Endodermal cell (in vitro differentiated cells): ENCODE measurements around the gene MBD5. TPM values are rescaled to one million over a fixed set of nuclear protein-coding genes. Genes with fewer than 3 reads are reported as not detected.
"Not testable (repeated sequence)": the region's sequence is repeated elsewhere in the genome, so short reads cannot be mapped to it uniquely, and the experiment has no call there.

ENCODE experiments used
- DNase-seq: peaks from one replicate; pipeline ENCODE4 v3.0.0-alpha.2; 2017
- H3K27ac ChIP-seq: 2 replicates; pipeline ENCODE4 v1.5.1; 2013; ENCODE audit warnings: mild to moderate bottlenecking, low read depth, low read length, moderate library complexity
- H3K27me3 ChIP-seq: 2 replicates; pipeline ENCODE4 v1.6.1; 2013; ENCODE audit warnings: mild to moderate bottlenecking, low read length, moderate library complexity; ENCODE audit not compliant: insufficient read depth, control insufficient read depth, poor library complexity, severe bottlenecking
- H3K36me3 ChIP-seq: 2 replicates; pipeline ENCODE4 v1.7.0; 2013; ENCODE audit warnings: mild to moderate bottlenecking, low read length, moderate library complexity; ENCODE audit not compliant: control insufficient read depth, insufficient read depth
- H3K4me1 ChIP-seq: one replicate; pipeline ENCODE4 v1.7.0; 2013; ENCODE audit warnings: low read length; ENCODE audit not compliant: control insufficient read depth, insufficient read depth
- H3K4me3 ChIP-seq: 2 replicates; pipeline ENCODE4 v1.5.1; 2013; ENCODE audit warnings: mild to moderate bottlenecking, low read length, moderate library complexity
- H3K9ac ChIP-seq: 2 replicates; pipeline ENCODE4 v1.6.1; 2013; ENCODE audit warnings: mild to moderate bottlenecking, low read length, moderate library complexity; ENCODE audit not compliant: poor library complexity, severe bottlenecking; ENCODE audit errors: extremely low read depth
- H3K9me3 ChIP-seq: 2 replicates; pipeline ENCODE4 v1.6.1; 2013; ENCODE audit warnings: mild to moderate bottlenecking, low read length, moderate library complexity; ENCODE audit not compliant: control insufficient read depth
- H3K27ac Mint-ChIP-seq: 2 replicates; pipeline ENCODE4 v1.8.0; 2020; ENCODE audit warnings: mixed read lengths
- H3K27me3 Mint-ChIP-seq: 2 replicates; pipeline ENCODE4 v1.8.0; 2021; ENCODE audit warnings: mild to moderate bottlenecking, mixed read lengths; ENCODE audit not compliant: insufficient read depth
- H3K36me3 Mint-ChIP-seq: 2 replicates; pipeline ENCODE4 v1.8.0; 2020; ENCODE audit warnings: low read depth, mixed read lengths
- H3K4me1 Mint-ChIP-seq: 2 replicates; pipeline ENCODE4 v1.8.0; 2020; ENCODE audit warnings: mixed read lengths
- H3K4me3 Mint-ChIP-seq: 2 replicates; pipeline ENCODE4 v1.8.0; 2020; ENCODE audit warnings: mild to moderate bottlenecking, moderate library complexity, mixed read lengths
- H3K9me3 Mint-ChIP-seq: 2 replicates; pipeline ENCODE4 v1.8.0; 2020; ENCODE audit warnings: mild to moderate bottlenecking, mixed read lengths
- WGBS, 2 experiments: methylation state at CpG; one replicate each; pipeline versions ENCODE4 v1.1.5 to v1.1.7; 2013; ENCODE audit warnings: missing lambda C conversion rate in 2 of 2, mixed read lengths in 1 of 2; ENCODE audit not compliant: insufficient coverage in 1 of 2, insufficient read length in 1 of 2; 5-methylcytosine and 5-hydroxymethylcytosine counted together
- total RNA-seq, 2 donors: library from RNA; stranded (reverse); fragmentation: NEBNext Ultra II Directional in 1 of 2; extraction: Animal tissue kit (Norgen Biotek cat#: 25700) in 1 of 2; gene quantifications; 2 replicates in 1 of 2; 3 replicates in 1 of 2; pipeline ENCODE4 v1.2.1, GENCODE V29; 2021
- TF ChIP-seq, protein P1 (sequence below): fragments of 200-600 bp; sonication (generic); conservative IDR thresholded peaks from 2 replicates; pipeline ENCODE4 v1.5.0; 2021; ENCODE audit warnings: antibody characterized with exemption, mild to moderate bottlenecking

MBD5 gene
- total RNA-seq, 2 donors from 2014 or later: 49.1 to 55.7 TPM

DNA sequence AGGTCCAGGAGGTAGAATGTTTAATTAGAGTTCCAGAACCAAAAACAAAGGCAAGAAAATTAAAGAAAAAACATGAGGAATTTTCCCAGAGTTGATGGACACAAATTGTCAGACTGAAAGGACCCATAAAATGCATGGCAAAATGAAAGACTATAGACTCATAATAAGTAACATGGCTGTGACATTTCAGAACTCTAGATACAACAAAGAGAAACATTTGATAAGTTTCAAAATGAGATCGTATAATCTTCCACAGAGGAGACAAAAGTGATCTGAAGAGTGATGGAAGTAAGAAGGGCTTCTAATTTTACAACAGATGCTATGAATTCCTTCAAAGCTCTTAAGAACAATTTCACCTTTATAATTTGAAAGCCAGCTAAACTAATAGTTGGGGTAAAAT lies 20.8 kb upstream of the MBD5 start:
- Mint-ChIP-seq H3K4me3 (no peak overlapping the region), H3K9me3 (peaks cover 49% of the 10 kb centered on the region), H3K4me1 (peaks cover 23% of the 10 kb centered on the region), H3K27me3 (no peaks in the 10 kb centered on the region), H3K27ac (no peak overlapping the region), H3K36me3 (peaks cover 50% of the 10 kb centered on the region)
- peaks cover 23% of the 10 kb centered on the region for H3K9me3 ChIP-seq
- 100% methylated on average over 1 of the region's 1 CpG; no CpG with 5 or more reads in 1 of the 2 experiments for WGBS, 2 experiments
- H3K9ac ChIP-seq: no peak overlapping the region
- no peak for DNase-seq
- TF ChIP-seq, protein P1, sequence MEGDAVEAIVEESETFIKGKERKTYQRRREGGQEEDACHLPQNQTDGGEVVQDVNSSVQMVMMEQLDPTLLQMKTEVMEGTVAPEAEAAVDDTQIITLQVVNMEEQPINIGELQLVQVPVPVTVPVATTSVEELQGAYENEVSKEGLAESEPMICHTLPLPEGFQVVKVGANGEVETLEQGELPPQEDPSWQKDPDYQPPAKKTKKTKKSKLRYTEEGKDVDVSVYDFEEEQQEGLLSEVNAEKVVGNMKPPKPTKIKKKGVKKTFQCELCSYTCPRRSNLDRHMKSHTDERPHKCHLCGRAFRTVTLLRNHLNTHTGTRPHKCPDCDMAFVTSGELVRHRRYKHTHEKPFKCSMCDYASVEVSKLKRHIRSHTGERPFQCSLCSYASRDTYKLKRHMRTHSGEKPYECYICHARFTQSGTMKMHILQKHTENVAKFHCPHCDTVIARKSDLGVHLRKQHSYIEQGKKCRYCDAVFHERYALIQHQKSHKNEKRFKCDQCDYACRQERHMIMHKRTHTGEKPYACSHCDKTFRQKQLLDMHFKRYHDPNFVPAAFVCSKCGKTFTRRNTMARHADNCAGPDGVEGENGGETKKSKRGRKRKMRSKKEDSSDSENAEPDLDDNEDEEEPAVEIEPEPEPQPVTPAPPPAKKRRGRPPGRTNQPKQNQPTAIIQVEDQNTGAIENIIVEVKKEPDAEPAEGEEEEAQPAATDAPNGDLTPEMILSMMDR: no peak
- H3K27me3 ChIP-seq: no peaks in the 10 kb centered on the region
- H3K4me3 ChIP-seq: no peak overlapping the region
- peaks cover 13% of the 10 kb centered on the region for H3K36me3 ChIP-seq
- H3K27ac ChIP-seq: no peak overlapping the region
- peaks cover 3% of the 10 kb centered on the region for H3K4me1 ChIP-seq

DNA sequence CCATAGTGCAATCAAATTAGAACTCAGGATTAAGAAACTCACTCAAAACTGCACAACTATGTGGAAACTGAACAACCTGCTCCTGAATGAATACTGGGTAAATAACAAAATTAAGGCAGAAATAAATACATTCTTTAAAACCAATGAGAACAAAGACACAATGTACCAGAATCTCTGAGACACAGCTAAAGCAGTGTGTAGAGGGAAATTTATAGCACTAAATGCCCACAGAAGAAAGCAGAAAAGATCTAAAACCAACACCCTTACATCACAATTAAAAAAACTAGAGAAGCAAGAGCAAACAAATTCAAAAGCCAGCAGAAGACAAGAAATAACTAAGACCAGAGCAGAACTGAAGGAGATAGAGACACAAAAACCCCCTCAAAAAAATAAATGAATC lies 18.5 kb upstream of the MBD5 start:
- H3K36me3 Mint-ChIP-seq: peaks cover 34% of the 10 kb centered on the region
- not testable (repeated sequence) for H3K4me3 ChIP-seq, H3K27me3 ChIP-seq, H3K4me3 Mint-ChIP-seq, H3K9ac ChIP-seq, DNase-seq, H3K4me1 ChIP-seq, H3K27me3 Mint-ChIP-seq, H3K27ac Mint-ChIP-seq, H3K27ac ChIP-seq, H3K36me3 ChIP-seq, H3K9me3 ChIP-seq
- H3K9me3 Mint-ChIP-seq: peaks cover 37% of the 10 kb centered on the region
- H3K4me1 Mint-ChIP-seq: peaks cover 25% of the 10 kb centered on the region

DNA sequence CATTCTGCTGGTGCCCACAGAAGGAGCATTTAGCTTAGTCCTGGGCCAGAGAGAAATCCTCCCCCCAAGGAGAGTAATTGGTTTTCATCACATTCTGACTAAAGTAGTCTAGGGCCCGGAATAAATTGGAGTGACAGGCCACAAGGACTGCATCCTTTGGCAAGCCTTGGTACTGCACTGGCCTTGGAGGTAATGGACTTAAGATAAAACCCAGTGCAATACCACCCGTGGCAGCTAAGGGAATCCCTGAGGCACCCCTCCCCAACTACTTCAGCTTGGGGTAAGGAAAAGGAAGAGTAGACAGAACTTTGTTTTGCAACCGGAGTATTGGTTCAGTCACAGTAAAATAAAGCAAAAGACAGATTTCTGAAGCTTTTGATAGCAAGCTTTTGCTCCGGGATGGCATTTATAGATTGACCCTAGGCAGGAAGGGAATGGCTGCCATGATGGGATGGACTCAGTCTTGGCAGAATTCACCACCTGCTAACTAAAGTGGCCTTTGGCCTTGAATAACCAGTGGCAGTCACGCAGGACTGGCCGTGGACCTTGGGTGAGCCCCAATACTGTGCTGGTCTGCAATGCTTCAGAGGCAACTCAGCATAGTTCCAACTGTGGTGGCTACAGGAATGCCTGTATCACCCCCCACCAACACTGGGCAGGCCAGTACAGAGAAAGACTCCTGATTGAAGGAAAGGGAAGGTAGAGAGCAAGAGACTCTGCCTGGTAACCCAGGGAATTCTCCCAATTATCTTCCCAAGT lies 14.5 kb upstream of the MBD5 start:
- no peak overlapping the region for H3K27ac ChIP-seq
- H3K9ac ChIP-seq: no peak overlapping the region
- Mint-ChIP-seq H3K4me3 (no peak overlapping the region), H3K27me3 (no peaks in the 10 kb centered on the region), H3K9me3 (peaks cover 52% of the 10 kb centered on the region), H3K27ac (no peak overlapping the region), H3K36me3 (peaks cover 40% of the 10 kb centered on the region), H3K4me1 (peaks cover 8% of the 10 kb centered on the region)
- H3K36me3 ChIP-seq: no peaks in the 10 kb centered on the region
- H3K27me3 ChIP-seq: no peaks in the 10 kb centered on the region
- H3K9me3 ChIP-seq: peaks cover 5% of the 10 kb centered on the region
- WGBS, 2 experiments: 91 to 94% methylated on average over 6 of the region's 6 CpGs
- peak; percentile 45 for DNase-seq
- no peak overlapping the region for H3K4me3 ChIP-seq
- TF ChIP-seq, protein P1: peak; percentile 62
- no peaks in the 10 kb centered on the region for H3K4me1 ChIP-seq
